Non-pigmented ciliary epithelial cell (primary cell): Measurements from ENCODE around the gene CELF6.
A peak's percentile ranks its signal among the peaks of the same experiment; 100 is the strongest.

ENCODE experiments used
- DNase-seq: peaks from one replicate; pipeline ENCODE4 v3.0.0-alpha.2; 2010; ENCODE audit warnings: low read depth

Gene CELF6

DNA sequence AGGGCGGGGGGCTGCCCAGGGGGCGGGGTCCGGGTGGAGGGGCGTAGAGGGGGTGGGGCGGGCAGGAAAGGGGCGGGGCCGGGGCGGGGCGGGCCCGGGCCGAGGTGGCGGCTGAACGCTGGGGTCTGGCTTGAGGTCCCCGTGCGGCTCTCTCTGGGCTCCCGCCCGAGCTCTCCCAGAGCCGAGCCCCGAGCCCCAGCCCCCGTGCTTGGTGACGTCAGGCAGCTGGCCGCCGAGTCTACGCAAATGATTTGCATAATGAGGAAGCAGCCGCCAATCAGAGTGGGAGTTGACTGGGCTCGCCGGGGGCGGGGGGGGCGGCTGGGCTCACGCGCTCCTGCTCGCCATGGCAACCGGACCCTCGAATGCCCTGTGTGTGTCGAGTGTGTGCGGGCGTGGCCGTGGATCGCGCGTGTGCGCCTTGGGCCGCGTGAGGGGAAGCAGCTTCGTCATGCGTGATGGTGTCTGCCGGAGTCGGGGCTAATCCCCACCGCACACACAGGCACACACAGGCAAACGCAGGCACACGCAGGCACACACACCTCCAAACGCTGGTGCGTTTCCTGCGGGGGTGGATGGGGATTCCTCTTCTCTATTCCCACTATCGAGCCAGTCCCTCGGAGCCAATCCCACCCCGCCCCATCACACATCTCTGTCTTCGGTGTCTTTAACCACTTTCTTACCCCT, at the start of gene CELF6:
Gene CELF6 (minus strand): TSS at position 173 of the 687 bp plus-strand sequence. CDS start 283 bp downstream, outside the sequence.
- no peak for DNase-seq

GRCh38 chr15:72368899-72369298, 48.9 kb upstream of the CELF6 start:
- DNase-seq, result no peak

DNA sequence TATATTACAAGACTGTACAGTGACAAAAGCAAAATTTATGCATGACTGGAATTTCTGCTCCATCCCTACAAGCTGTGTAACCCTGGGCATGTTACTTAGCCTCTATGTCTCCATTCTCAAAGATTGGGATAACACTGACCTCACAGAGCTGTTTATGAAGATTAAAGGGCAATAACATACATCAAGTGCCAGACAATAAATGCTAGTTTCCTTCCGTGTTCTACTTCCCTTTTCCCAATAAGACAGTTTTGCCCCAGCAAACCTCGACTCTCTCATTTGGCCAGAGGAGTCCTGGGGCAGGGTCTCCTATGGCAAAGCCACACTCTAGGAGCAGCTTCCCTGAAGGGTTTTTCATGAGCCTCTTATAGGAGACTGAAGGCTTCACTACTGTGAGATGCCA, 48.4 kb upstream of the CELF6 start:
- no peak for DNase-seq

- DNase-seq, result no peak
Measured at GRCh38 chr15:72365844-72366243, 45.9 kb upstream of the CELF6 start.

- DNase-seq, result no peak
Measured at GRCh38 chr15:72361176-72361575, 41.2 kb upstream of the CELF6 start.

- no peak for DNase-seq
Measured at GRCh38 chr15:72358650-72359171, 38.8 kb upstream of the CELF6 start.

DNA sequence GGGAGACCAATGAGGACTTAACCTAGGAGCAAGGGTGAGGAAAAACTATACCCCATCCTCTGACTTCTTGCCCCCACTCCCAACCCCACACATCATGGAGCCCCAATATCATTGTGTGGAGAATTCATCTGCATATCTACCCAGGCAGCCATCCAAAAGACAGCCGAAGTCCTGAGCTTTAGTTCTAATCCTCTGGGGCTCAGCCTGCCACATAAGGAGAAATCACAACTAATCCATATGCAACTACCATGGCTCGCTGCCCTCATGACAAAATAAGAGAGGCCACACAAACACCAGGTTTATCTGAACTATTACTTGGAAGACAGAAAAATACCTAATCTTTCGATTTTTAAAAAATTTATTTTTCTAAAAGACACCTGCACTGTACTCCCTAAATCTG, 38.2 kb upstream of the CELF6 start:
- no peak for DNase-seq

GRCh38 chr15:72354496-72354895, 34.5 kb upstream of the CELF6 start:
- no peak for DNase-seq

GRCh38 chr15:72353266-72353665, 33.3 kb upstream of the CELF6 start:
- no peak for DNase-seq

DNA sequence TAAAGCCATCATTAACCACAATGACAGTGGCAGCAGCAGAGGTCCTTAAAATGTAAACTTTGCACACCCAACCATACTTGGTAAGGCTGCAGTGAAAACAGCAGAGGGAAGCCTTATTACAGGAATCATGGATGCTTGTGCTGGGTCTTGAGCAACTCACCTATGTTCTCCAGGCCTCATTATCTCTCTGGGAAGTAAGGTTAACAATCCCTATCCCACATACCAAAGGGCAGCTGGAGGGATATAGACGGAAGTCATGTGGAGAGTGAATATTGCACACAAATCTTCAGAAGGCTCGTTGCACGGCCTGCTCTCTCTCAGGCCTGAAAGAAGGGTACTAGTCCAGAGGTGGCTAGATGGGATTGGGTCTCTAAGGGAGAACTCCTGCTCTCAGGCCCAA, 25.8 kb upstream of the CELF6 start:
- DNase-seq, result no peak

- no peak for DNase-seq
Measured at GRCh38 chr15:72345280-72345679, 25.3 kb upstream of the CELF6 start.

DNA sequence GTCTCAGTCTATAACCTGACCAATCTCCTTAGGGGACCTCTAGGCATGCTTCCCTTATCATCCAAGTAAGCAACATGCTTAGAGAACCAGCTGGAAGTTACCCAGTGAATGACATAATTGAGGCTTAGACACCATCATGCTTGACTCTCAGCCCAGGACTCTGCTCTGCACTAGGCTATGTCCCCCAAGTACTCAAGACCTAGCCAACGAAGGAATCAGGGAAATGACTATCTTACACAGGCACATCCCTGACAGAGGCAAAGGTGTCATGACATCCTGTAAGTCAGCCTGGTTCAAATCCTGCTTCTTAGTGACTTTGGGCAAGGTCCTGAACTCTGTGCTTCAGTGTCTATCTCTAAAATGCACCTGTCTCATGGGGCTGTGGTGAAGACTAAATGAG, 24.6 kb upstream of the CELF6 start:
- DNase-seq, result no peak

DNA sequence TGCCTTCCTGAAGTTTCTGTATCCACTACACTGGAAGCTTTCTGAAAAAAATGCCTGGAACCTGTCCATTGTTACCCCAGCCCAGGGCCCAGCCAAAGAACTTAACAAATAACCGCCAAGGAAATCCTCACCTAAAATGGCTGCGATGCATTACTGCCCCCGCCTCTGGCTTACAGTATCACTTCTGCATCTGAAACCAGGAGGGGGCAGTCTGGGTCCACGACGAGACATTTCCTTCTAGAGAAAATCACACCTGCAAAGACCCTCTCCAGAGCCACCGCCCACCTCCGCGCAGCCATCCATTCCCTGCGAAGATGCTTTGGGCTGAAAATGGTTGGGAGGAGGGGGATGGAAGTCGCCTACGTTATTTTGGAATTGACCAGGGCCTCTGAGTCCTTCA, 22.4 kb upstream of the CELF6 start:
- no peak for DNase-seq

- DNase-seq, result no peak
Measured at GRCh38 chr15:72341361-72341760, 21.4 kb upstream of the CELF6 start.

- DNase-seq, result no peak
Measured at GRCh38 chr15:72340366-72340765, 20.4 kb upstream of the CELF6 start.

- DNase-seq, result peak; percentile 73
Measured at GRCh38 chr15:72339777-72340177, 19.8 kb upstream of the CELF6 start.

- no peak for DNase-seq
Measured at GRCh38 chr15:72338617-72339321, 18.8 kb upstream of the CELF6 start.

DNA sequence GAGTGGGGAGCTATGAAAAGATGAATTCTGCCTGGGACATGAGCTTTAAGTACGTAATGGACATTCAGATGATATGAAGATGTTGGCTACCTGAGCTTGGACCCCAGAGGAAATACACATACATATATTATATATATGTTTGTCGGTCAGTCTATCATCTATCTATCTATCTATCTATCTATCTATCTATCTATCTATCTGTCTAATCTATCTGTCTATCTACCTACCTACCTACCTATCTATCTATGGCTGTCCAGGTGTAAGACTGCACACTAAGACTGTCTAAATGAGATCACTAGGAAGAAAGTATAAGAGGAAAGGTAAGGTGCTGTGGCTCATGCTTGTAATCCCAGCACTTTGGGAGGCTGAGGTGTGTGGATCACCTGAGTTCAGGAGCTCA, 18.2 kb upstream of the CELF6 start:
- no peak for DNase-seq

GRCh38 chr15:72334842-72335241, 14.9 kb upstream of the CELF6 start:
- no peak for DNase-seq

- DNase-seq, result no peak
Measured at GRCh38 chr15:72331021-72331420, 11.1 kb upstream of the CELF6 start.

GRCh38 chr15:72323752-72324151, 3.8 kb upstream of the CELF6 start:
- no peak for DNase-seq

- DNase-seq, result no peak
Measured at GRCh38 chr15:72319360-72319984, 485 bp downstream of the CELF6 start.

DNA sequence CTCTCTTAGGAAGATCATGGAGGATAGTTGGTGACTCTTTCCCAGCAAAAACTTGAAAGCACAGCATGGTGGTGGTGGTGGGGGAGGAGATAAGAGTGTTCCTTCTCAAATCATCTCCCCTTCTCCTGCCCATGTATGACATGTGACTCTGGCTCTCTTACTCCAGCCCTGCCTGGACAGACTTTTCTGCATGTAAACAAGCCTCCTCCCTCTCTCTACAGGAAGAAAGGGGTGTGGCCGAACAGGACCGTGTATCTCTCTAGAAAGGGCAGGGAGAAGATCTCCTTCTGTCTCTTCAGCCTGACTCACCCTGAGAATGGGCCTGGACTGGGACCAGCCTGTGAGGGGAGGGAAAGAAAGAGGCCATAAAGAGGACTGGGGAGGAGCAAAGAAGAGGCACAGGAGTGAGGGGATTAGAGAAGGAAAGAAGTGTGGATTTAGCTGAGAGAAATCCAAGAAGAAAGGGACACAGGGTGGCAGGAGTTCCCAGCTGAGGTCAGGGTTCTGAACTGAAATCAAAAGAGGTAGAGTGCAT, 1.5 kb downstream of the CELF6 start:
- DNase-seq, result no peak
